ENCODE measurements around the gene WFIKKN2.

GRCh38 chr17:50833510-50834428 is 1.6 kb upstream of the WFIKKN2 start:
- TF ChIP-seq ZNF605 (CRISPR knock-in tag; IDR thresholded peaks at IDR 0.05): no peak
- TF ChIP-seq POLR2A (IDR thresholded peaks at IDR 0.05; ENCODE audit: insufficient read depth in 1 of 2, low read depth in 2 of 2, low read length in 2 of 2): no peak
- TF ChIP-seq HCFC1 (IDR thresholded peaks at IDR 0.05; ENCODE audit: low read depth, low read length): no peak
- no peak for TF ChIP-seq POLR2AphosphoS2 (IDR thresholded peaks at IDR 0.05; ENCODE audit: low read depth, low read length)
- TF ChIP-seq ATF6 (CRISPR knock-in tag; conservative IDR thresholded peaks at IDR 0.05): no peak
- TF ChIP-seq E2F5 (CRISPR knock-in tag; conservative IDR thresholded peaks at IDR 0.05): no peak
- no peak for TF ChIP-seq ZFP90 (CRISPR knock-in tag; IDR thresholded peaks at IDR 0.05; ENCODE audit: borderline replicate concordance)
- TF ChIP-seq CTCF (CRISPR knock-in tag; IDR thresholded peaks at IDR 0.05): no peak
- TF ChIP-seq CAMTA2 (CRISPR knock-in tag; IDR thresholded peaks at IDR 0.05; ENCODE audit: borderline replicate concordance): no peak
